Activated B cell treated with CpG ODN at 0.5 μM for 24 hours (primary cell): ENCODE measurements around the gene ZNF576. TPM values are rescaled to one million over a fixed set of nuclear protein-coding genes. Genes with fewer than 3 reads are reported as not detected.
A peak's percentile ranks its signal among the peaks of the same experiment; 100 is the strongest.

Source experiments
- ATAC-seq: fragments of 200-7000 bp; cut with Tn5 transposase; one replicate; pipeline ENCODE4 v1.10.0; 2021; ENCODE audit warnings: low read depth, mild to moderate bottlenecking, moderate library complexity
- CTCF ChIA-PET: fragments of 350-600 bp; sonication (Branson Sonifier 250); formaldehyde crosslinking; loops from one replicate; lab custom pipeline; 2021; ENCODE audit warnings: antibody characterized with exemption; lab: Charles Lee
- POLR2A ChIA-PET: fragments of 350-600 bp; sonication (Branson Sonifier 250); formaldehyde crosslinking; loops from one replicate; lab custom pipeline; 2021; ENCODE audit warnings: antibody characterized with exemption; lab: Charles Lee
- DNase-seq: peaks from one replicate; pipeline ENCODE4 v3.0.0; 2022
- H3K27ac Mint-ChIP-seq: one replicate; pipeline ENCODE4 v1.8.0; 2020; ENCODE audit warnings: mixed read lengths
- H3K27me3 Mint-ChIP-seq: one replicate; pipeline ENCODE4 v1.8.0; 2021; ENCODE audit warnings: mixed read lengths
- H3K36me3 Mint-ChIP-seq: one replicate; pipeline ENCODE4 v1.8.0; 2021; ENCODE audit warnings: low read depth, mixed read lengths
- H3K4me1 Mint-ChIP-seq: one replicate; pipeline ENCODE4 v1.8.0; 2021; ENCODE audit warnings: mixed read lengths
- H3K4me3 Mint-ChIP-seq: one replicate; pipeline ENCODE4 v1.8.0; 2020; ENCODE audit warnings: mild to moderate bottlenecking, mixed read lengths
- H3K9me3 Mint-ChIP-seq: one replicate; pipeline ENCODE4 v1.8.0; 2020; ENCODE audit warnings: mixed read lengths
- CTCF ChIP-seq: fragments of 200-600 bp; IDR thresholded peaks from one replicate; pipeline ENCODE4 v1.8.0; 2022; ENCODE audit warnings: antibody characterized with exemption, mild to moderate bottlenecking
- intact Hi-C: fragments of 100-400 bp; cut with micrococcal nuclease; formaldehyde crosslinking; loops from one replicate; pipeline ENCODE4 v1.15.1; 2024
- total RNA-seq: library from RNA; stranded (reverse); gene quantifications from 2 replicates; pipeline ENCODE4 v1.2.3, GENCODE V29; 2022

ZNF576 gene
- total RNA-seq, 1 donor from 2014 or later = 17.3 TPM

- CTCF ChIA-PET = interaction anchor here (0.7 to 5.4 kb wide), 18 partner anchors 10 to 216 kb away, joined by 3 to 92 read pairs (median 6); partner anchors contain the start of genes PHLDB3, PINLYP, XRCC1 and ZNF575
- POLR2A ChIA-PET = interaction anchor here (0.6 to 3.4 kb wide), 13 partner anchors 9 to 155 kb away, joined by 3 to 28 read pairs (median 6); partner anchors contain the start of gene ZNF575
- Mint-ChIP-seq H3K36me3 (peaks cover 44% of the 10 kb centered on the region), H3K27me3 (no peaks in the 10 kb centered on the region), H3K9me3 (no peaks in the 10 kb centered on the region), H3K4me1 (peaks cover 58% of the 10 kb centered on the region), H3K27ac (peak overlapping the region; percentile 3), H3K4me3 (peak overlapping the region; percentile 32)
- intact Hi-C loops = loop anchor here (1.0 to 10.0 kb wide), 3 partner anchors 39 to 191 kb away; partner anchors contain the start of gene KCNN4
- no peak for DNase-seq
- ATAC-seq = no peak
- no peak for TF ChIP-seq CTCF
Measured at GRCh38 chr19:43594081-43594697, 2.2 kb upstream of the ZNF576 start.

GRCh38 chr19:43594710-43595604 is 1.4 kb upstream of the ZNF576 start:
- H3K4me1 Mint-ChIP-seq = peaks cover 52% of the 10 kb centered on the region
- CTCF ChIA-PET = interaction anchor here (0.7 to 5.4 kb wide), 22 partner anchors 10 to 215 kb away, joined by 3 to 92 read pairs (median 5); partner anchors contain the start of genes PHLDB3, PINLYP, XRCC1 and ZNF575

GRCh38 chr19:43595605-43595998 is 793 bp upstream of the ZNF576 start:
- Mint-ChIP-seq H3K4me3 (peak overlapping the region; percentile 98), H3K36me3 (peaks cover 51% of the 10 kb centered on the region), H3K27ac (peak overlapping the region; percentile 98), H3K9me3 (no peaks in the 10 kb centered on the region), H3K27me3 (no peaks in the 10 kb centered on the region), H3K4me1 (peaks cover 46% of the 10 kb centered on the region)
- DNase-seq (no peak), ATAC-seq (peak; percentile 19)
- ChIA-PET CTCF (interaction anchor here (0.6 to 5.4 kb wide), 7 partner anchors 21 to 148 kb away, joined by 3 to 92 read pairs (median 8); partner anchors contain the start of genes PHLDB3, PINLYP, XRCC1 and ZNF575), POLR2A (interaction anchor here (0.6 to 3.4 kb wide), 15 partner anchors 11 to 190 kb away, joined by 3 to 28 read pairs (median 4); partner anchors contain the start of genes KCNN4, PINLYP, SMG9 and XRCC1)
- TF ChIP-seq CTCF = no peak
- intact Hi-C loops = loop anchor here (1.0 to 10.0 kb wide), 3 partner anchors 42 to 189 kb away; partner anchors contain the start of genes CADM4 and KCNN4

More at GRCh38 chr19:43594710-43595604, 1.4 kb upstream of the ZNF576 start:
- ATAC-seq = peak; percentile 26
- Mint-ChIP-seq H3K36me3 (peaks cover 50% of the 10 kb centered on the region), H3K4me3 (peak overlapping the region; percentile 98), H3K27me3 (no peaks in the 10 kb centered on the region), H3K27ac (peak overlapping the region; percentile 98), H3K9me3 (no peaks in the 10 kb centered on the region)
- TF ChIP-seq CTCF = no peak
- intact Hi-C loops = loop anchor here (1.0 to 10.0 kb wide), 5 partner anchors 40 to 190 kb away; partner anchors contain the start of genes CADM4 and KCNN4
- peak; percentile 57 for DNase-seq
- POLR2A ChIA-PET = interaction anchor here (0.6 to 3.4 kb wide), 20 partner anchors 10 to 190 kb away, joined by 3 to 28 read pairs (median 5); partner anchors contain the start of genes PINLYP, XRCC1 and ZNF575

- ATAC-seq = no peak
Measured at GRCh38 chr19:43596842-43597461, 557 bp downstream of the ZNF576 start.

More at GRCh38 chr19:43596842-43597461, 557 bp downstream of the ZNF576 start:
- DNase-seq = no peak
- H3K27ac Mint-ChIP-seq = peak overlapping the region; percentile 98
- no peaks in the 10 kb centered on the region for H3K9me3 Mint-ChIP-seq
- peaks cover 53% of the 10 kb centered on the region for H3K36me3 Mint-ChIP-seq
- H3K4me1 Mint-ChIP-seq = peaks cover 42% of the 10 kb centered on the region
- peak overlapping the region; percentile 98 for H3K4me3 Mint-ChIP-seq
- no peak for TF ChIP-seq CTCF
- intact Hi-C loops = loop anchor here (1.0 to 10.0 kb wide), 8 partner anchors 22 to 188 kb away; partner anchors contain the start of genes CADM4, KCNN4, PINLYP and XRCC1
- H3K27me3 Mint-ChIP-seq = no peaks in the 10 kb centered on the region
- CTCF ChIA-PET = interaction anchor here (2.0 to 5.4 kb wide), 4 partner anchors 22 to 150 kb away, joined by 8 to 92 read pairs (median 34); partner anchors contain the start of genes PINLYP, XRCC1 and ZNF575
- POLR2A ChIA-PET = interaction anchor here (0.9 to 3.4 kb wide), 7 partner anchors 22 to 157 kb away, joined by 3 to 28 read pairs (median 7); partner anchors contain the start of genes PINLYP, SMG9, XRCC1 and ZNF428
